ENCODE results near the gene FBXL17. TPM values are rescaled to one million over a fixed set of nuclear protein-coding genes. Genes with fewer than 3 reads are reported as not detected.

Gene FBXL17
- total RNA-seq, 1 donor from 2014 or later = 17.1 TPM

GRCh38 chr5:108193021-108193795 lies 188.7 kb downstream of the FBXL17 start:
- ATAC-seq = no peak
- intact Hi-C loops (cut with DNase I) = no loop called here
- no peaks in the 10 kb centered on the region for H3K36me3 ChIP-seq
- no peak overlapping the region for H3K27ac ChIP-seq
- no peaks in the 10 kb centered on the region for H3K27me3 ChIP-seq (ENCODE audit: low read depth)
- no peak for DNase-seq
- H3K4me3 ChIP-seq = no peak overlapping the region
- TF ChIP-seq CTCF (IDR thresholded peaks at IDR 0.05) = no peak
- no peaks in the 10 kb centered on the region for H3K9me3 ChIP-seq
- no peaks in the 10 kb centered on the region for H3K4me1 ChIP-seq

GRCh38 chr5:108184940-108185339 lies 197.0 kb downstream of the FBXL17 start:
- intact Hi-C loops (cut with DNase I) = no loop called here
- Histone ChIP-seq H3K4me1 (no peaks in the 10 kb centered on the region), H3K27me3 (ENCODE audit: low read depth) (no peaks in the 10 kb centered on the region), H3K27ac (no peak overlapping the region), H3K36me3 (no peaks in the 10 kb centered on the region), H3K9me3 (no peaks in the 10 kb centered on the region), H3K4me3 (no peak overlapping the region)
- no peak for TF ChIP-seq CTCF (IDR thresholded peaks at IDR 0.05)
- ATAC-seq (no peak), DNase-seq (no peak)

GRCh38 chr5:108181975-108182374 lies 199.9 kb downstream of the FBXL17 start:
- no peak for TF ChIP-seq CTCF (IDR thresholded peaks at IDR 0.05)
- Histone ChIP-seq H3K36me3 (no peaks in the 10 kb centered on the region), H3K4me1 (no peaks in the 10 kb centered on the region), H3K27me3 (ENCODE audit: low read depth) (no peaks in the 10 kb centered on the region), H3K9me3 (no peaks in the 10 kb centered on the region), H3K27ac (no peak overlapping the region), H3K4me3 (no peak overlapping the region)
- intact Hi-C loops (cut with DNase I) = no loop called here
- ATAC-seq = no peak
- DNase-seq = no peak

- intact Hi-C loops (cut with DNase I) = no loop called here
- H3K27ac ChIP-seq = no peak overlapping the region
These were observed 207.6 kb downstream of the FBXL17 start for GRCh38 chr5:108174286-108174685.

GRCh38 chr5:108171759-108172158 lies 210.1 kb downstream of the FBXL17 start:
- Histone ChIP-seq H3K27ac (no peak overlapping the region), H3K27me3 (ENCODE audit: low read depth) (no peaks in the 10 kb centered on the region), H3K4me3 (no peak overlapping the region), H3K9me3 (no peaks in the 10 kb centered on the region), H3K36me3 (no peaks in the 10 kb centered on the region), H3K4me1 (no peaks in the 10 kb centered on the region)
- TF ChIP-seq CTCF (IDR thresholded peaks at IDR 0.05) = no peak
- DNase-seq (no peak), ATAC-seq (no peak)
- intact Hi-C loops (cut with DNase I) = no loop called here

More at GRCh38 chr5:108174286-108174685, 207.6 kb downstream of the FBXL17 start:
- no peaks in the 10 kb centered on the region for H3K36me3 ChIP-seq
- no peaks in the 10 kb centered on the region for H3K4me1 ChIP-seq
- H3K9me3 ChIP-seq = no peaks in the 10 kb centered on the region
- ATAC-seq (no peak), DNase-seq (no peak)
- H3K4me3 ChIP-seq = no peak overlapping the region
- TF ChIP-seq CTCF (IDR thresholded peaks at IDR 0.05) = no peak
- no peaks in the 10 kb centered on the region for H3K27me3 ChIP-seq (ENCODE audit: low read depth)

Measured in lower lobe of right lung (tissue), 2 donors.